Astrocyte (in vitro differentiated cells and primary cell): ENCODE data around the gene DOCK11. TPM values are rescaled to one million over a fixed set of nuclear protein-coding genes. Genes with fewer than 3 reads are reported as not detected.

Source experiments
- DNase-seq: peaks from one replicate; pipeline ENCODE4 v3.0.0-alpha.2; 2010; ENCODE audit warnings: low read depth
- FAIRE-seq: peaks from 2 replicates; lab custom pipeline; 2011; peaks lifted over from hg19 to GRCh38; lab: Jason Lieb, UNC
- H2AFZ ChIP-seq: 2 replicates; pipeline ENCODE4 v1.6.0; 2012; ENCODE audit warnings: low read depth, low read length, inconsistent platforms
- H3K27ac ChIP-seq: 2 replicates; pipeline ENCODE4 v1.5.1; 2011; ENCODE audit warnings: low read depth, low read length, inconsistent platforms
- H3K27me3 ChIP-seq: 2 replicates; pipeline ENCODE4 v1.6.0; 2011; ENCODE audit warnings: low read length, inconsistent platforms; ENCODE audit not compliant: insufficient read depth
- H3K36me3 ChIP-seq: 2 replicates; pipeline ENCODE4 v1.5.1; 2011; ENCODE audit warnings: low read length, inconsistent platforms; ENCODE audit not compliant: insufficient read depth
- H3K4me1 ChIP-seq: 2 replicates; pipeline ENCODE4 v1.5.1; 2011; ENCODE audit warnings: low read length, inconsistent platforms; ENCODE audit not compliant: insufficient read depth
- H3K4me2 ChIP-seq: 2 replicates; pipeline ENCODE4 v1.6.0; 2012; ENCODE audit warnings: low read length, inconsistent platforms
- H3K4me3 ChIP-seq: 2 replicates; pipeline ENCODE4 v1.5.1; 2011; ENCODE audit warnings: low read depth, mild to moderate bottlenecking, low read length, inconsistent platforms; ENCODE audit not compliant: insufficient read depth
- H3K79me2 ChIP-seq: 2 replicates; pipeline ENCODE4 v1.6.0; 2012; ENCODE audit warnings: mild to moderate bottlenecking, low read length, inconsistent platforms; ENCODE audit not compliant: insufficient read depth
- H3K9ac ChIP-seq: 2 replicates; pipeline ENCODE4 v1.6.0; 2012; ENCODE audit warnings: mild to moderate bottlenecking, low read length, inconsistent platforms
- H3K9me3 ChIP-seq: 2 replicates; pipeline ENCODE4 v1.5.1; 2012; ENCODE audit warnings: low read depth, mild to moderate bottlenecking, low read length, inconsistent platforms; ENCODE audit not compliant: insufficient read depth
- H4K20me1 ChIP-seq: 2 replicates; pipeline ENCODE4 v1.6.0; 2012; ENCODE audit warnings: low read length, inconsistent platforms; ENCODE audit not compliant: insufficient read depth
- H3K27ac Mint-ChIP-seq: one replicate; pipeline ENCODE4 v1.8.0; 2021; ENCODE audit warnings: mild to moderate bottlenecking, mixed read lengths; ENCODE audit not compliant: unreplicated experiment
- H3K27me3 Mint-ChIP-seq: one replicate; pipeline ENCODE4 v1.8.0; 2021; ENCODE audit warnings: low read depth, mixed read lengths; ENCODE audit not compliant: unreplicated experiment
- H3K36me3 Mint-ChIP-seq: one replicate; pipeline ENCODE4 v1.8.0; 2021; ENCODE audit warnings: low read depth, mixed read lengths; ENCODE audit not compliant: unreplicated experiment
- H3K4me1 Mint-ChIP-seq: one replicate; pipeline ENCODE4 v1.8.0; 2021; ENCODE audit warnings: low read depth, mixed read lengths; ENCODE audit not compliant: unreplicated experiment
- H3K4me3 Mint-ChIP-seq: one replicate; pipeline ENCODE4 v1.8.0; 2021; ENCODE audit warnings: mild to moderate bottlenecking, moderate library complexity, mixed read lengths; ENCODE audit not compliant: unreplicated experiment
- H3K9me3 Mint-ChIP-seq: one replicate; pipeline ENCODE4 v1.8.0; 2021; ENCODE audit warnings: mild to moderate bottlenecking, mixed read lengths; ENCODE audit not compliant: unreplicated experiment
- CTCF ChIP-seq: IDR thresholded peaks from 2 replicates; pipeline ENCODE4 v1.5.1; 2011; ENCODE audit warnings: low read depth, mild to moderate bottlenecking, inconsistent platforms, low read length, moderate library complexity; ENCODE audit not compliant: insufficient read depth
- EZH2 ChIP-seq: IDR thresholded peaks from 2 replicates; pipeline ENCODE4 v1.6.1; 2012; ENCODE audit warnings: mild to moderate bottlenecking, low read length, inconsistent platforms; ENCODE audit not compliant: insufficient read depth
- total RNA-seq: library from RNA; stranded (reverse); gene quantifications from 2 replicates; pipeline ENCODE4 v1.2.1, GENCODE V29; 2021

DOCK11 gene
- total RNA-seq, 1 donor from 2014 or later: 4.7 TPM

DNA sequence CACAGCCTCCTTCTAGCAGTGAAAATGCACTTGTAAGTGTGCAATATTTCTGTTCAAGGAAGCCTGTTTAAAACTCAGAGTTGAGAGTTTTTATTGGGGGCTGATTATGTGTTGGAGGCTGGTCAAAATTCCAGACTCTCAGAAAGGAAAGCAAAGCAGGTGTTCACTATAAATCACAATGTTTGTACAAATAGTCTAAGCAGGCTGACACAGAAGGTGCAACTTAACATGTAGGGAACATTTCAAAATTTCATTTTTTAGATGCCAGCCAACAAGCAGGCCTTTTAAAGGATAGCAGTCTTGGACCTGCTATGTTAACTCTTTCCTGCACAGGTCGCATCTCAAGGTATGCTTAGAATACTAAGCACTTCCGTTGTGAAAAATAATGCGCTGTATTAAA is 119.5 kb downstream of the DOCK11 start:
- H3K79me2 ChIP-seq: no peaks in the 10 kb centered on the region
- Mint-ChIP-seq H3K4me1 (no peaks in the 10 kb centered on the region), H3K27ac (no peak overlapping the region), H3K9me3 (no peaks in the 10 kb centered on the region), H3K27me3 (peaks cover 3% of the 10 kb centered on the region), H3K36me3 (no peaks in the 10 kb centered on the region), H3K4me3 (no peak overlapping the region)
- H3K4me1 ChIP-seq: no peaks in the 10 kb centered on the region
- H3K27ac ChIP-seq: no peak overlapping the region
- H4K20me1 ChIP-seq: no peaks in the 10 kb centered on the region
- DNase-seq: no peak
- no peak for FAIRE-seq
- H3K4me2 ChIP-seq: no peak overlapping the region
- no peaks in the 10 kb centered on the region for H3K9me3 ChIP-seq
- H3K9ac ChIP-seq: no peak overlapping the region
- H3K4me3 ChIP-seq: no peak overlapping the region
- TF ChIP-seq EZH2: no peak
- TF ChIP-seq CTCF: no peak
- no peaks in the 10 kb centered on the region for H3K27me3 ChIP-seq
- H2AFZ ChIP-seq: no peak overlapping the region
- H3K36me3 ChIP-seq: no peaks in the 10 kb centered on the region

- Histone ChIP-seq H4K20me1 (no peaks in the 10 kb centered on the region), H3K4me2 (no peak overlapping the region), H3K27ac (no peak overlapping the region), H3K79me2 (no peaks in the 10 kb centered on the region), H3K9ac (no peak overlapping the region), H3K27me3 (no peaks in the 10 kb centered on the region), H3K9me3 (no peaks in the 10 kb centered on the region), H3K36me3 (no peaks in the 10 kb centered on the region), H3K4me1 (no peaks in the 10 kb centered on the region), H3K4me3 (no peak overlapping the region), H2AFZ (no peak overlapping the region)
- no peak overlapping the region for H3K4me3 Mint-ChIP-seq
- no peak overlapping the region for H3K27ac Mint-ChIP-seq
- no peaks in the 10 kb centered on the region for H3K36me3 Mint-ChIP-seq
- no peak for DNase-seq
- H3K4me1 Mint-ChIP-seq: no peaks in the 10 kb centered on the region
- FAIRE-seq: no peak
- no peaks in the 10 kb centered on the region for H3K9me3 Mint-ChIP-seq
- H3K27me3 Mint-ChIP-seq: no peaks in the 10 kb centered on the region
- TF ChIP-seq CTCF (no peak), EZH2 (no peak)
These were observed 125.6 kb downstream of the DOCK11 start for GRCh38 chrX:118621081-118621759.

- Histone ChIP-seq H4K20me1 (no peaks in the 10 kb centered on the region), H3K27me3 (no peaks in the 10 kb centered on the region), H3K9me3 (no peaks in the 10 kb centered on the region), H3K4me3 (no peak overlapping the region), H3K4me1 (no peaks in the 10 kb centered on the region), H3K27ac (no peak overlapping the region), H3K9ac (no peak overlapping the region), H3K79me2 (no peaks in the 10 kb centered on the region), H3K4me2 (no peak overlapping the region), H3K36me3 (no peaks in the 10 kb centered on the region), H2AFZ (no peak overlapping the region)
- FAIRE-seq (no peak), DNase-seq (no peak)
- TF ChIP-seq CTCF (no peak), EZH2 (no peak)
- no peaks in the 10 kb centered on the region for H3K9me3 Mint-ChIP-seq
- no peaks in the 10 kb centered on the region for H3K4me1 Mint-ChIP-seq
- H3K27ac Mint-ChIP-seq: no peak overlapping the region
- H3K4me3 Mint-ChIP-seq: no peak overlapping the region
- H3K36me3 Mint-ChIP-seq: no peaks in the 10 kb centered on the region
- H3K27me3 Mint-ChIP-seq: peaks cover 3% of the 10 kb centered on the region
These were observed 127.4 kb downstream of the DOCK11 start for GRCh38 chrX:118623062-118623461.
